ENCODE results near the gene SEPTIN6. TPM values are rescaled to one million over a fixed set of nuclear protein-coding genes. Genes with fewer than 3 reads are reported as not detected.

SEPTIN6 gene
- total RNA-seq: 69.3 and 78.7 TPM in 2 replicates
- polyA plus RNA-seq: 51.0 and 54.6 TPM in 2 replicates

DNA sequence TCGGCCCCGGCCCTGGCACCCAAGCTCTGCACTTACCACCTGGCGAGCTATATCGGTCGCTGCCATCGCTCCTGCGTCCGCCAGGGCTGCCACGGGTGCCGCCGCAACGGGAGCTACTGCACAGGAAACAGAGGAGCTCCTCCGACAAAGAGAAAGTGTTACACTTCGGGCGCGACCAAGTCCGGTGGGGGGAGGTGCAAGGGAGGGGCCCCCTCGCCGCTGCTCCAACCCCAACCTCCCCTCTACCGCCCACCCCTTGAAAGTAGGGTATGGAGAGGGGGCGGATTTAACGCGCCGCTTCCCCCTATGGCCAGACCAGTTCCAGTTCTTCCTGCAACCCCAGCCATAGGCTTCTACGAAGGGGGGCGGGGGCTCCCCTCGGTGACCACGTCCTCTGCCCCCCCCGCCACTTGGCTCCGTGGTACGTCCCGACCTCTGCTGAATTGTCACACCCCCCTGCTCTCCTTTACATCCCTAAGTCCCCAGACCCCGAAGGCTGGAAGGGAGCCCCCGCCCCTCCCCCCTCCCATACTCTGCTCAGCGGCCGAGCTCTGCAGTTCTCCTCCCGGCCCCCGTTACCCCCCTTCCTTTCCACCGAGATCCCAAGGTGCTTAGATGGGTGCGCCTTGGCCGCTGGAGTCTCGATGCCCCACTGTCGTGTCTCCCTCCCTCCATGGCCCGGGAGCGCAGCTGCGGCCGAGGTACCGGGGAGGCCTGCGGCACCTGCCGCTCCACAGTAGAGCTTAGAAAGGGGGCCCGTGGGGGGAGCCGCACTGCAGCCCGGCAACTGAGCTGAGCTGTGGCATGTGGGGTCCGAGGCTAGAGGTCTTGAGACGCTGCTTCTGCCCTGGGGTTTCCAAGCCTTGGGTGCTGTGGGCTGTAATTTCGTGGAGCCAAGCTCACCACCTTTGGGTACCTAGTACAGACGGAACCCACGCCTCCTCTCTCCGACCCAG, at the start of gene SEPTIN6:
TSS of gene SEPTIN6 (minus strand) at position 129 of the 956 bp plus-strand sequence. CDS start at position 66, 63 bp downstream.
- peak; percentile 79 to 85 for DNase-seq (ENCODE audit: low read depth in 1 of 2, low spot score in 1 of 2)
- Histone ChIP-seq H3K9me3 (ENCODE audit: low read depth) (no peaks in the 10 kb centered on the region), H3K4me3 (peak within 1 kb of the TSS; percentile 76), H3K36me3 (no peaks in the 10 kb centered on the region), H3K4me1 (ENCODE audit: low read depth) (peaks cover 10% of the 10 kb centered on the region), H3K27ac (peak within 1 kb of the TSS; percentile 88), H3K27me3 (no peaks in the 10 kb centered on the region)
- TF ChIP-seq, protein P1, sequence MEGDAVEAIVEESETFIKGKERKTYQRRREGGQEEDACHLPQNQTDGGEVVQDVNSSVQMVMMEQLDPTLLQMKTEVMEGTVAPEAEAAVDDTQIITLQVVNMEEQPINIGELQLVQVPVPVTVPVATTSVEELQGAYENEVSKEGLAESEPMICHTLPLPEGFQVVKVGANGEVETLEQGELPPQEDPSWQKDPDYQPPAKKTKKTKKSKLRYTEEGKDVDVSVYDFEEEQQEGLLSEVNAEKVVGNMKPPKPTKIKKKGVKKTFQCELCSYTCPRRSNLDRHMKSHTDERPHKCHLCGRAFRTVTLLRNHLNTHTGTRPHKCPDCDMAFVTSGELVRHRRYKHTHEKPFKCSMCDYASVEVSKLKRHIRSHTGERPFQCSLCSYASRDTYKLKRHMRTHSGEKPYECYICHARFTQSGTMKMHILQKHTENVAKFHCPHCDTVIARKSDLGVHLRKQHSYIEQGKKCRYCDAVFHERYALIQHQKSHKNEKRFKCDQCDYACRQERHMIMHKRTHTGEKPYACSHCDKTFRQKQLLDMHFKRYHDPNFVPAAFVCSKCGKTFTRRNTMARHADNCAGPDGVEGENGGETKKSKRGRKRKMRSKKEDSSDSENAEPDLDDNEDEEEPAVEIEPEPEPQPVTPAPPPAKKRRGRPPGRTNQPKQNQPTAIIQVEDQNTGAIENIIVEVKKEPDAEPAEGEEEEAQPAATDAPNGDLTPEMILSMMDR (IDR thresholded peaks at IDR 0.05; ENCODE audit: low read depth, low read length): no peak

- Histone ChIP-seq H3K4me3 (no peak overlapping the region), H3K27me3 (no peaks in the 10 kb centered on the region), H3K27ac (no peak overlapping the region), H3K4me1 (ENCODE audit: low read depth) (no peaks in the 10 kb centered on the region), H3K9me3 (ENCODE audit: low read depth) (no peaks in the 10 kb centered on the region), H3K36me3 (no peaks in the 10 kb centered on the region)
- TF ChIP-seq, protein P1 (IDR thresholded peaks at IDR 0.05; ENCODE audit: low read depth, low read length): no peak
- DNase-seq (ENCODE audit: low read depth in 1 of 2, low spot score in 1 of 2): no peak
Observed at GRCh38 chrX:119738742-119739141, 45.8 kb upstream of the SEPTIN6 start.

GRCh38 chrX:119736206-119736764, 43.3 kb upstream of the SEPTIN6 start:
- TF ChIP-seq, protein P1 (IDR thresholded peaks at IDR 0.05; ENCODE audit: low read depth, low read length): no peak
- Histone ChIP-seq H3K4me1 (ENCODE audit: low read depth) (no peaks in the 10 kb centered on the region), H3K4me3 (no peak overlapping the region), H3K36me3 (no peaks in the 10 kb centered on the region), H3K27ac (no peak overlapping the region), H3K9me3 (ENCODE audit: low read depth) (no peaks in the 10 kb centered on the region), H3K27me3 (no peaks in the 10 kb centered on the region)
- no peak for DNase-seq (ENCODE audit: low read depth in 1 of 2, low spot score in 1 of 2)

DNA sequence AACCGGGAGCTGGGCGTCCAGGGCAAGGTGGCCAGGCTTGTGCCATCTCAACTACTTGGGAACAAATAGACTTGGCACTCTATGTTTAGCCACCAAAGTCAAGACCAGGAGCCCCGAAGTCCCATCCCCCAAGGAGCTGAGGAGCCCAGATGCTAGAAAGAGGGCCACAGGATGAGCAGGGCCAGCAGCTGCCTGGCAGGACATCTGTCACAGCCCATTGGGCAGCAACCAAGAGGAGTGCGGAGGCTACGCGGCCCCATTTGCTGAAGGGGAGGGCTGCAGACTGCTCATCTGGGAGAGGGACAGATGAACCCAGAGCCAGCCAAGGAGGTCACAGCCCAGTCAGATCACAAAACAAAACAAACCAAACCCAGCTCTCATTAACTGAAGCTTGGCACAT, 42.5 kb upstream of the SEPTIN6 start:
- H3K4me3 ChIP-seq: no peak overlapping the region
- TF ChIP-seq, protein P1 (IDR thresholded peaks at IDR 0.05; ENCODE audit: low read depth, low read length): no peak

GRCh38 chrX:119734897-119735339, 42.0 kb upstream of the SEPTIN6 start:
- no peak overlapping the region for H3K27ac ChIP-seq
- H3K4me1 ChIP-seq (ENCODE audit: low read depth): no peaks in the 10 kb centered on the region
- no peak overlapping the region for H3K4me3 ChIP-seq
- DNase-seq (ENCODE audit: low read depth in 1 of 2, low spot score in 1 of 2): peak in 1 of 2 donors; percentile 23
- no peaks in the 10 kb centered on the region for H3K9me3 ChIP-seq (ENCODE audit: low read depth)
- TF ChIP-seq, protein P1 (IDR thresholded peaks at IDR 0.05; ENCODE audit: low read depth, low read length): no peak
- no peaks in the 10 kb centered on the region for H3K27me3 ChIP-seq
- no peaks in the 10 kb centered on the region for H3K36me3 ChIP-seq

More for the DNA sequence above, 42.5 kb upstream of the SEPTIN6 start:
- H3K9me3 ChIP-seq (ENCODE audit: low read depth): no peaks in the 10 kb centered on the region
- no peaks in the 10 kb centered on the region for H3K4me1 ChIP-seq (ENCODE audit: low read depth)
- no peaks in the 10 kb centered on the region for H3K36me3 ChIP-seq
- DNase-seq (ENCODE audit: low read depth in 1 of 2, low spot score in 1 of 2): no peak
- no peak overlapping the region for H3K27ac ChIP-seq
- no peaks in the 10 kb centered on the region for H3K27me3 ChIP-seq

Data from cardiac muscle cell (in vitro differentiated cells and primary cell).